ENCODE measurements around the gene ZNF644.
"Not testable (repeated sequence)": the region's sequence is repeated elsewhere in the genome, so short reads cannot be mapped to it uniquely, and the experiment has no call there.

The ZNF644 gene

DNA sequence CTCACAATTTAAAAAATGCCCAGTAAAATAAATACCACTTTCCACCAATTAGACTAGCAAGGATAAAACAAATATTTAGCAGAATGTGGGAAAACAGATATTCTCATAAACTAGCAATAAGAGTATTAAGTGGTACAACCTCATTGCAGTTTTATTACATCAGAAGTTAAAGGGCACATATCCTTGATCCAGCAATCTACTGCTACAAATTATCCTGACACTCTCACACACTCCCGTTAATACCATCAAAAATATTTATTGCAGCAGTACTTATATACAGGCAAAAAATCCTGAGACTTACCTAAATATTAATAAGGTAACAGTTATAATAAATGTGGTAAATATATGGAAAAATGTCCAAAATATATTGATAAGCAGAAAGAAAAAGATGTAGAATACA is 44.3 kb downstream of the ZNF644 start:
- DNase-seq: no peak

DNA sequence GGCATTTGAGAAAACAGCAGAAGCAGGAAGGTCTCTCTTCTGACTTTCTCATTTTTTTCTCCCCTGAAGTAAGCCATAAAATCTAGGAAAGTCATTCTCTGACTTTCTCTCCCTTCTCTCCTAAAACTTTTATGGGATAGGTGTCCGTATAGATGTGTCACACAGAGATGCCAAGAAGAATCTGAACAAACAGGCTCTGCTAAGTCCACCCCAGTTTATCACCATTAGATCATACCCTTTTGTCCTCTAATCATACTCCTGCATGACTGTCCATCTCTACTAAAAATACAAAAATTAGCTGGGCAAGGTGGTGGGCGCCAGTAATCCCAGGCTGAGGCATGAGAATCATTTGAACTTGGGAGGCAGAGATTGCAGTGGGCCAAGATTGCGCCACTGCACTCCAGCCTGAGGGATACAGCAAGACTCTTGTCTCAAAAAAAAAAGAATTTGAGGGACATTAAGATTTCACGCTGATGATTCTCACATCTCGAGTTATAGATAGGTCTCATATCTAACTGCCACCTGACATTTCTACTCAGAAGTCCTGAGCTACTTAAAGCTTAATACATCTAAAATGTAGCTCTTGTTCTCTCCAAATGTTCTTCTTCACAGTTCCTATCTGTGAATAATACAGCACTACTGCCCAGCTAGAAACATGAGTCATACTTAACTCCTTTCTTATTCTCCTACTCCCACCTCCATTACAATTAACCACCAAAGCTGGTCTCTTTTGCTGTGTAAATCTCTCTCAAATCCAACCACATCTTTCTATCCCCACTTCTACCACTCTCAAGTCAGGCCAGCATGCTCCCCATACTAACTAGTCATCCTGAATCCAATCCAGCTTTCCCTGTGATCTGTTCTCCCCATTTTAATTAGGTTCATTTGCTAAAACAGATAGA is 47.7 kb downstream of the ZNF644 start:
- no peak for DNase-seq

DNA sequence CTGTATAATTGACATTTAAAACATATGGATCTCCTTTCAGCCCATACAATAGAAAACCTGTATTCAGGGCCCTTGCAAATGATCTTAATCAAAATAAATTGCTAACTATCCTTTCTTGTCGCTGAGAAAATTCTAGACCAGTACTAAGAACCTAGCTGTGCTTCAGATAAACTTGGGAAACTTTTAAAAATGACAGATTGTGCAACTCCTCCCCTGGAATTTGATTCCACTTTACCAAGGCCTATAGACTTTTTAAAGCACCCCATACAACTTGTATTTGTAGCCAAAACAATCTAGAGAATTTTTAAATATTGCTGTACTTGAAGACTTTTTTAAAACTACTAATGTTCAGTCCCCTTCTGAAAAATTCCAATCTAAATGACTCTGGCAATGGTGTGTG is 51.6 kb downstream of the ZNF644 start:
- DNase-seq: no peak

DNA sequence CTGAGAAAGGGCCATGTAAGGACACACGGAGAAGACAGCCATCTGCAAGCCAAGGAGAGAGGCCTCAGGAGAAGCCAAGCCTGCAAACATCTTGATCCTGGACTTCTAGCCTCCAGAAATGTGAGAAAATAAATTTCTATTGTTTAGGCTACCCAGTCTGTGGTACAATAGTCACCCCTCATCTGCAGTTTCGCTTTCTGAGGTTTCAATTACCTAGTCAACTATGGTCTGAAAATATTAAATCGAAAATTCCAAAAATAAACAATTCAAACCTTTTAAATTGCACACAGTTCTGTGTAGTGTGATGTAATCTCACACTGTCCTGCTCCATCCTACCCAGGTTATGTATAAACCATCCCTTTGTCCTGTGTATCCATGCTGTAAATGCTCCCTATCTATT is 52.6 kb downstream of the ZNF644 start:
- DNase-seq: no peak

DNA sequence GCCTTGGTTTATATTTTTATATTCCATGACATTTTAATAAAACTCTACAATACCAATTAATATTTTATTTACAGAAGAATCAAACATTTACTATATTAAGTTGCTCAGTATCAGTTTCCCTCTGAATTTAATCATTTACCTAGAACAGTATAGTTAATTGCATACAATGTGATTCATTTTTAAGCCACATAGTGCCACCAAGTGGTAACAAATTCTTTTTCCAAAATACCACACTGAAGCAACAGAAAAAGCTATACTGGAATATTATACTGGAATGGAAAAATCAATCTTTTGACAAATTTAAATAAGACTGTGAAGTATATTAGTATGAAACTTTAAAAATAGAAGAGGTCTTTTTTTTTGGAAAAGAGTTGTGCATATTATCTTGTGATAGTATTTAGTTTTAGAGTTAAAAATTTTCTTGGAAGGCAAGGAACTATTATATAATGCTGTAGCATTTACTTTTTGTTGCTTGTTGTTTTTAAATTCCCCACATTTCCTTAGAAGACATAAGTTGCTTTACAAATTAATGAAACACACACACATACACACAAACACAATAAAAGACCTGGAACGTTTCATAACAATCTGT is 57.3 kb downstream of the ZNF644 start:
- no peak for DNase-seq

GRCh38 chr1:90963651-90964050 is 58.2 kb downstream of the ZNF644 start:
- no peak for DNase-seq

- no peak for DNase-seq
Measured at GRCh38 chr1:90963236-90963635, 58.6 kb downstream of the ZNF644 start.

DNA sequence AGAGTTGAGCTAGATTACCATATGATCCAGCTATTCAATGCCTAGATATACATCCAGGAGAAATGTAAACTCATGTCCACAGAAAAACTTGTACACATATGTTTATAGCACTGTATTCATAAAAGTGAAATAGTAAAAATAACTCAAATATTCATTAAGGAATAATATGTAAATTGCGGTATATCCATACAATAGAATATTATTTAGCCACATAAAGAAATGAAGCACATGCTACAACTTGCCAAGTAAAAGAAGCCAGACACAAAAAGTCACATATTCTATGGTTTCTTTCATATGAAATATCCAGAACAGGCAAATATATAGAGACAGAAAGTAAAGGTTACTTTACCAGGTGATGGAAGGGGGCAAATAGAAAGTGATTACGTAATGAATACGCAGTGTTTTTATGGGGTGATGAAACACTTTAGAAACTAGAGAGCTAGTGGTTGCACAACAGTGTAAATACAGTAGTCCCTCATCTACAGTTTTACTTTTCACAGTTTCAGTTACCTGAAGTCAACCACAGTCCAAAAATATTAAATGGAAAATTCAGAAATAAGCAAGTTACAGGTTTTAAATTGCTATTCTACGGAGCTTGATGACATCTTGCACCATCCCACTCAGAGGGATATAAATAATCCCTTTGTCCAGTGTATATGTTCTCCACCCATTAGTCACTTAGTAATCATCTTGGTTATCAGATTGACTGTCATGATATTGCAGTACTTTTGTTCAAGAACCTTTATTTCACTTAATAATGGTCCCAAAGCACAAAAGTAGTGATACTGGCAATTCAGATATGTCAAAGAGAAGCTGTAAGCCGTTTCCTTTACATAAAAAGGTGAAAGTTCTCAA is 62.3 kb downstream of the ZNF644 start:
- no peak for DNase-seq

DNA sequence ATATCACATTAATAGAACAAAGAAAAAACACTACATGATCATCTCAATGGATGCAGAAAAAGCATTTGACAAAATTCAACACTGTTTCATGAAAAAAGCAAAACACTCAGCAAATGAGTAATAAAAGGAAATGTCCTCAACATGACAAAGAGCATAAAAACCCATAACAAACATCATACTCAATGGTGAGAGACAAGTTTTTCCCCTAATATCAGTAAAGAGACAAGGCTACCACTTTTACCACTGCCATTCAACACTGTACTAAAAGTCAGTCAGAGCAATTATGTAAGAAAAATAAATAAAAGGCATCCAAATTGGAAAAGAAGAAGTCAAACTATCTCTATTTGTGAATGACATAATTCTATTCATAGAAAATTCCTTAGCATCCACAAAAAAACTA is 64.3 kb downstream of the ZNF644 start:
- no peak for DNase-seq

DNA sequence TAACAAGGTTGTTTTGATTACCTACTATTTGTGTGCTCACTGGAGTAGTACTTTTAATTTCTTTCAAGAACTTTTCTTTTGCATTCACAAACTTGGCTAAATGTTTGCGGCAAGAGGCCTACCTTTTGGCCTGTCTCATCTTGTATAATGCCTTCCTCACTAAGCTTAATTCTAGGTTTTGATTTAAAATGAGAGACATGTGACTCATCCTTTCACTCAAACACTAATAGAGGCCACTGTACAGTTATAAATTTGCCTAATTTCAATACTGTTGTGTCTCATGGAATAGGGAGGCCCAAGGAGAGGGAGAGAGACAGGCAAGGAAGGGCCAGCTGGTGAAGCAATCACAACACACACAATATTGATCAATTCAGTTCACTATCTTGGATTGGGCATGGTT is 66.1 kb downstream of the ZNF644 start:
- no peak for DNase-seq

GRCh38 chr1:90952906-90953305 is 68.9 kb downstream of the ZNF644 start:
- DNase-seq: no peak

DNA sequence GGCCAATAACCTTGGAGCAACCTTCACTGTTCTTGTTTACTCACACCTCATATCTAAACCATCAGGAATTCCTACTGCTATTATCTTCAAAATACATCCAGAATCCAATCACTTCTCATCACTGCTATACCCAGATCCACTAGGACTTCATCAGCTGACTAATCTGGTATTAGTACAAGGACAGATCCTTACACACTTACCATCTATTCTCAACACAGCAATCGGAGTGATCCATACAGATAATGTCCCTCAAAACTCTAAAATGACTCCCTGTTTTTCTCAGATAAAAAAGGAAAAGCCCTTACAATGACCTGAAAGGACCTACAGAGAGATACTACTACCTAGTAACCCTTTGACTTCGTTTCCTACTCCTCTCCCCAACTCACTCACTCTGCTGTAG is 70.8 kb downstream of the ZNF644 start:
- DNase-seq: no peak

GRCh38 chr1:90948301-90948700 is 73.5 kb downstream of the ZNF644 start:
- no peak for DNase-seq

- DNase-seq: no peak
Measured at GRCh38 chr1:90946630-90947029, 75.2 kb downstream of the ZNF644 start.

- no peak for DNase-seq
Measured at GRCh38 chr1:90945287-90945686, 76.5 kb downstream of the ZNF644 start.

DNA sequence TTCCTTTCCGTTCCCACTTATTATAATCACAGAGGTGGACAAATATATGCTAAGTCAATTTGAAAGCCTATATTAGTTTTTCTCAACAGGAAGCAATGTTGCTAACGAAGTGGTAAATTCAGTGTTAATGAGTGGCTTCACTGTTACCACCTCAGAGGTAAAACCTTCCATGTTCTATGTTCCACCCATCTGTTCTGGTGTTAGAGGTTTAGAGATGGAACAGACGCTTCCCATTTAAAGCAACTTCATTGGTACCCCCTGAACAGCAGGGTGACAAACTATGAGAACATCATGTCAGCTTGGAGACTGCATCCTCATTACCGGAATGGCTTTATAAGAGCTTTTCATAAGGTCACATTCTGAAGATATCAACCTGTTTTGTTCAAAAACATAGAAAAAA is 77.9 kb downstream of the ZNF644 start:
- DNase-seq: no peak

DNA sequence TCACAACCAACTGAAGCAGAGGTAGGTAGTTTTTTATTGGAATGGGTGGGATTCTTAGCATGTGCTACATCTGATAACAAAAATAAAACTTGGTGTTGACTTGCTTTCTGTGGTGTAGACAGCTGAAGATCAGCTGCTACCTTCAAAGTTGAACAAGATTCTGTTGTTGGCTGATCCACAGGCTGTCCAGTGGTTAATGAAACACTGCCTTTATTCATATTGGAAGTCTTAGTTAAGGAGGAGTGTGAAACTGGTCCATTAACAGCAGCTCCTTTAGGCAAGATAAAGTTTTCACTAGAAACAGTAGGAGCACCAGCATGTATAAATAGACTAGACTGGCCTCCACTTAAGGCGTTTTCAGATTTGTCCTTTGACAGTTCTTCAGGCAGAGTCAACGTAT is 81.1 kb downstream of the ZNF644 start:
- DNase-seq: no peak

DNA sequence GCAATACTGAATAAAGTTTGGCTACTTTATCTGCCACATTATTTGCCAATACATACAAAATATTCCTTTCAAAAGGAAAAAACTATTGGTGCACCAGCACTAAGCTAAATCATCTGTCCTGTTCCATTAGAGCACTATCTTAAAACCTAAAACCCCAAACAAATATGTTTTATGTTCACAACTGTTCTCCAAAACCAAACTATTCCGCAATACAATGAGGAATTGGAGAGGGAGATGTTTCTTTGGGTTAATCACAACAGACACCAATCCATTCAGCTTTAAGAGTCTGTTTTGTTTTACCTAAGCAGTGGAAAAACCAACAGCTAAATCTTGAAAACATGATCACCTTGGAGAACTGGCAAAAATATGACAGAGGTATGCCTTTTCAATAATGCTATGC is 85.1 kb downstream of the ZNF644 start:
- no peak for DNase-seq

DNA sequence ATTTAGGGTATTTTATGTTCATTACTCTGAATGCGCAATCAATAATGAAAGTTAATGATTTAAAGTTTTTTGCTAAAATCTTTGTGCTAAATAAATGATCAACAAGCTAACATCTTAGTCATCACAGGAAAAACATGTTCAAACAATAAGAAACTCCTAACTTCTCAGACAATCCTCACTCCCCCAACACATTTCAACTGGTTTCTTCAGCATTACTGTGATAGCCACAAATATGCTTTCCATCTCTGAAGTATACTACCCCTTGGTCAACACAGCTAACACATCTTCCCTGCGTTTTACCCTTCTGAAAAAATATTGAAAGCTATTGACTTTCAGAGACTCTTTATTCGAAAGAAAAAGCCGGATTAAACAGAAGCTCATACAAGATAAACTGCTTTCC is 85.8 kb downstream of the ZNF644 start:
- DNase-seq: no peak

- not testable (repeated sequence) for DNase-seq
Measured at GRCh38 chr1:90928231-90928630, 93.6 kb downstream of the ZNF644 start.

- not testable (repeated sequence) for DNase-seq
Measured at GRCh38 chr1:90927674-90928073, 94.2 kb downstream of the ZNF644 start.

DNA sequence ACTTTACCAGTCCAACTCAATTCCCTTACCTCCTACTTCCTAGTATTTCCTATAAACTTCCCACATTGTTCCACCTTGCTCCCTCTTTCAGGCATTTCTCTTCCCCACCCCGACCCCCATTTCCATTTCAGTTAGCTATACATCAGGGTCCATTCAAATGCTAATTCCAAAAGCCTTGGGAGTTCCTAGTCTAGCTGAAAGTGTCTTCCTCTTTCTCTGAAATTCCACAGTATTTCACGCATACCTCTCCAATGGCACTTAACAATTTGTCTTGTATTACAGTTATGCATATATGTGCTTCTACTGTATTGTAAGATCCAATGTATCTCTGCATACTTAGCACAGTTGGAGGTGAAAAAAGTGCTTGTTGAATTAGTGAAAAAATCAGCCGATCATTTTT is 94.9 kb downstream of the ZNF644 start:
- no peak for DNase-seq
